Breast epithelium (tissue), 3 donors: ENCODE measurements around the gene SLC5A2.

ENCODE experiments used
- POLR2AphosphoS5 ChIP-seq, 3 donors: sonication (generic); formaldehyde crosslinking; IDR thresholded peaks; one replicate each; pipeline ENCODE4 v1.6.1; 2017; ENCODE audit warnings: antibody characterized with exemption in 3 of 3
- TF ChIP-seq, protein P1 (sequence below), 3 donors: fragments of 450-650 bp; IDR thresholded peaks; one replicate each; pipeline ENCODE4 v1.5.1; 2016 to 2017; ENCODE audit warnings: antibody characterized with exemption in 3 of 3, mild to moderate bottlenecking in 3 of 3, moderate library complexity in 3 of 3

GRCh38 chr16:31438414-31438813 is 44.5 kb upstream of the SLC5A2 start:
- TF ChIP-seq, protein P1, sequence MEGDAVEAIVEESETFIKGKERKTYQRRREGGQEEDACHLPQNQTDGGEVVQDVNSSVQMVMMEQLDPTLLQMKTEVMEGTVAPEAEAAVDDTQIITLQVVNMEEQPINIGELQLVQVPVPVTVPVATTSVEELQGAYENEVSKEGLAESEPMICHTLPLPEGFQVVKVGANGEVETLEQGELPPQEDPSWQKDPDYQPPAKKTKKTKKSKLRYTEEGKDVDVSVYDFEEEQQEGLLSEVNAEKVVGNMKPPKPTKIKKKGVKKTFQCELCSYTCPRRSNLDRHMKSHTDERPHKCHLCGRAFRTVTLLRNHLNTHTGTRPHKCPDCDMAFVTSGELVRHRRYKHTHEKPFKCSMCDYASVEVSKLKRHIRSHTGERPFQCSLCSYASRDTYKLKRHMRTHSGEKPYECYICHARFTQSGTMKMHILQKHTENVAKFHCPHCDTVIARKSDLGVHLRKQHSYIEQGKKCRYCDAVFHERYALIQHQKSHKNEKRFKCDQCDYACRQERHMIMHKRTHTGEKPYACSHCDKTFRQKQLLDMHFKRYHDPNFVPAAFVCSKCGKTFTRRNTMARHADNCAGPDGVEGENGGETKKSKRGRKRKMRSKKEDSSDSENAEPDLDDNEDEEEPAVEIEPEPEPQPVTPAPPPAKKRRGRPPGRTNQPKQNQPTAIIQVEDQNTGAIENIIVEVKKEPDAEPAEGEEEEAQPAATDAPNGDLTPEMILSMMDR (IDR thresholded peaks at IDR 0.05): no peak
- TF ChIP-seq POLR2AphosphoS5 (IDR thresholded peaks at IDR 0.05): no peak
